ENCODE results near the gene CADPS.

Gene CADPS

DNA sequence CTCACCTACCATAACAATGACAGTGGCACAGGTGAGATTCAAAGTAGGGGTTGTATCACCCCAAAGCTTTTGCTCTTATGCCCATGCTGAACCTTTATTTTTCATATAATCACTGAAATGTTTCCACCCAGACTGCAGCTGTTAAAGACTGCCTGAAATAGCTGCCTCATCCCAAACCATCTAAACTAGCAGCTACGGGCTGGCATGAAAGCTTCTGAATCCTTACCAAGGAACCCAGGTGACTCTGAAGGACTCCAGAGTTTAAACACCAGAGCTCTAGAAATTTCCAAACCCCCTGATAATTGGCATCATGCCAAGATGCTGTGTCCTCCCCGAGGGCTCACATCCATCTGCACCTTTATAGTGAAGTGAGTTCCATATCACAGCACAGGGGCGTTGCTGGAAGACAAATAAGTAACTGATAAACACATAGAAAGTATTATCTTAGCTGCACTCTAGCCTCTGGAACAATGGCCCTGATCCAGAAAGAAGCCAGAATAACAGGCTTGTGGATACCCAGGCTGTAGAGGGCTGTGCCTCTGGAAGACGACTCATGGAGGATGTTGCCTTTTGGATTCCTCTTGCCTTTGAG is 238.9 kb downstream of the CADPS start:
- DNase-seq (ENCODE audit: low read depth, low spot score): no peak

DNA sequence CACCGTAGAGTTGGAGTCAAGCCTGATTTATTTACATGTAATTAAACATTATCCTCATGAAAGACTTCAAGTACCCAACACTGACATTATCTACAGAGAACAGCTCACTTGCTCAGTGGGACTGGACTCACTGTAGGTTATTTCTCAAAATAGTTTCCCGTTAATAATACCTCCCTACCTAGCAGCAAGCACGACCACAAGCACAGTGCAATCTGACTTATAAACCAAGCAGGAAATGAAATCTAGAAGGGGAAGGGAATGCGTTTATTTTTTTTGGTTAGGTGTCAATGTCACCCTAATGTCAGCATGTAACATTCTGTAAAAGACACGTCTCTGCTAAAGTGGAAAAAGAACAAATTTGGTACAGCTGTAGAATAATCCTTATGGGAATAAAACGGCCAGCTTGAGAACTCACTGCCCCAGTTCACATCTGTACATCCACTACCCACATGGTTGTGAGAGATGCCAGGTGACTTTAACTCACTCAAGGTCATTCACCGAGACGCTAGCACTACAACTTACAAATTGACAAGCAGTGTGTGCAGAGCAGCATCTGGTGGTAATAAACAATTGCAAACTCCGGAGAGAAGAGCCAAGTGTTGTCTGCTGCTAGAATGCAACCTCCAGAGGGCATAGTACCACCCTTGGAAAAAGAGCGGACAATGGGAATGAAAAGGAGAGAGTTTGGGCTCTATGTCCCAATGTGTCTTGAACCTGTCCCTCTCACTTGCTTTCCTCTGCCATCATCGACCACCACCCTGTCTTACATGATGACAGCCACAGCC is 242.5 kb downstream of the CADPS start:
- DNase-seq (ENCODE audit: low read depth, low spot score): no peak

DNA sequence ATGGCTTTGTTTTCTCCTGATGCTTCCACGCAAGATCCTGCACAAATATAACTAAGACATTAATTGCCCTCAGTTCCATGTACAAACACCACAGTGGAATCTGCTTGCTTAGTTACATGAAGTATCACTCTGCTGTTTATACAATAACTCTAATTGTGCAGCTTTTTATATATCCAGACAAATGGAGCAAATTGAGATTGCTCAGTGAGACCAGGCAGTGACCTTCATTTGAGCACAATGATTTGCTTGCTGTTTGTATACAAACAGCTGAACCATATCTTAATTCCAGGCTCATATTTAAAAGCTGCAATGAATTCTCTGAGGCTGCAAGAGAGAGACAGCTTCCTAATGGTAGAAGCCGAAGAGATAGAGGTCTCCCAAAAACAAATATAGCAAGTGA is 243.7 kb downstream of the CADPS start:
- no peak for DNase-seq (ENCODE audit: low read depth, low spot score)

DNA sequence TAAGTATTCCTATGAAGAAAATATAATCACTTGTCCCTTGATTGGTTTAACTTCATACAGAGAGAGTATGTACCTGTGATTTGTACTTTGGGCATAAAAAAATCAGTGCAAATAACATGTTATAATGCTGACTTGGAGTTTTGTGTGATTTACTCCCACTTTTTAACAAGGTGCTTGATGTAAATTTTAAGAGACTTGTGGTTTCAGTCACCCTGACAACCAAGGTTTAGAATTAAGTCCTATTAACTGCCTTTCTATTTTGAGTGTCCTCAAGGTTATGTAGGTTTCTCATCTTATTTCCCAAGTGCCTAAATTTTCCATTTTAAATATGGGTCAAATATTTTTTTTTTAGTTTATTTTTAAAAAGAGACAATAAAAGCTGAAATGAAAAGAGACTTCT is 244.6 kb downstream of the CADPS start:
- no peak for DNase-seq (ENCODE audit: low read depth, low spot score)

DNA sequence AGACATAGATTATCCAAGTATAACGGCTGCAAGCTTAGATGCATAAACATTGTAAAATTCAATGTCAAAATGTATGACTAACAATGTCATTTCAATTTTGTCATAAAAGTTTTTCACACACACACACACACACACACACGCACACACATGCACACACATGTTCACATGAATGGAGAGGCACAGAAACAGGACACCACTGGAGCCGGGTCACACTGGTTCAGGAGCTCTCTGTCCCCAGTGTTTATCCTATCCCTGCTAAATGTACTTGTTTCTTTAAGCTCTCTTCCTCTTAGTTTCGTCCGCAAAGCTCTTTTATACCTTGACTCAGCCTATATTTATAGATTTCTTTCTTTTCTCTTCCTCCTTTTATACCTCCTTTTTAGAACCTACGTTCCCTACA is 249.9 kb downstream of the CADPS start:
- DNase-seq (ENCODE audit: low read depth, low spot score): no peak

DNA sequence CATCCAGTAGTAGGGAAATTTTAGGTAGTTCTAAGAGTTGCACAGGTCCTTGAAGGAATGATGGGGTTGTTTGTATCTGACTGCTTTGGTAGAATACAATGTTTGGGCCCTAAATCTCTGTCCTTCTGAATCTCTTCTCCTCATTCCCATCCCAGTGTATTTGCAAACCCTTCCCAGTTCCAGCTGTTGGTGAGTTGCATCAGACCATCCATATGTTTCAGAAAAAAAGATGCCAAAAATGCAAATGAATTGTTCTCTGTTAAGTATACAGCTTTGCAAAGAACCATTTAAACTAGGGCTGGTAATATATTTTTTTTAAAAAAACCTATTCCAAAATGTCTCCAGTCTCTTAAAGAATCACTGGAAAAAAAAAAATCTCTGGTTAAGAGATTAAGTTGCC is 251.0 kb downstream of the CADPS start:
- DNase-seq (ENCODE audit: low read depth, low spot score): no peak

DNA sequence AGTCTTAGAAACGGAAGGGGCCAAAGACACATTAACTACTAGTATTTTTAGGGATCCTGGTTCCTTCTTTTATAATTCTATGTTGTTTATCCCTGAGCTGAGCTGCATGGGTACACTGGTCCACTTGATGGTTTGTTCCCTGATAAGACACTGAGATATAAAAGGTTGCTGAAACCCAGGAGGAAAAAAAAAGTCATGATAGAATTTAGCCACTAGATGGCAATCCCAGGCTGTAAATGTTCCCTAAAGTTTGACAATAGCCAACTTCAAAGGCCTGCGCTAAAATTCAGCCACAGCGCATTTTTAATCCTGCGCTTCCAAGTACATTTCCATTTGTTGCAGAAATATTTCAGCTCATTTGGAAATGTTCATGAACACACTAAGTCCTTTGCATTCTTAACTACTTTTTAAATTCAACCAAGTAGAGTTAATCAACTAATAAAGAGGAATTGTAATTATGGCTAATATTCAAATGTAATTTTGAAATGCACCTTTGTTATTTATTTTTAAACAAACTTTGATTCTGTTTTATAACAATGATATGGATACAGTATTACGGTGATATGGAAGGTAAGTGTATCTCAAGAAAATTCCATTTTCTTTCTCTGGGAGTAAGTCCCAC is 252.6 kb downstream of the CADPS start:
- DNase-seq (ENCODE audit: low read depth, low spot score): peak; percentile 41

DNA sequence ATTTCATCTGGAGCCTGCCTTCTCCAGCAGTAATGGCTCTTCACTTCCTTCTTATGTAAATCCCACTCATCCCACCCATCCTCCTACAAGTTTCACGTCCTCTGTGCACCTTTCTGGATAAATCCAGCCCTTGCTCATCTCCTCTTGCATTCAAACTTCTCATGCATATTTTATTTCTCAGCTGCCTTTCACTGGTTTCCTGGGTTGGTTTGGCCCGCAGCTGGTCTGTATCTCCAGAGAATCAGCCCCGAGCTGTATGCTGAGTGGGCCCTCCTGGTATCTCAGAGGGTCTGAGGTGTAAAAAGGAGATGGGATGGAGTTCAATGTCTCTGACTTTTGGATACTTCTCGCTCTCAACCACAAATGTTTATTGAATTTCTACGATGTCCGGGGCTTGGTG is 253.3 kb downstream of the CADPS start:
- no peak for DNase-seq (ENCODE audit: low read depth, low spot score)

DNA sequence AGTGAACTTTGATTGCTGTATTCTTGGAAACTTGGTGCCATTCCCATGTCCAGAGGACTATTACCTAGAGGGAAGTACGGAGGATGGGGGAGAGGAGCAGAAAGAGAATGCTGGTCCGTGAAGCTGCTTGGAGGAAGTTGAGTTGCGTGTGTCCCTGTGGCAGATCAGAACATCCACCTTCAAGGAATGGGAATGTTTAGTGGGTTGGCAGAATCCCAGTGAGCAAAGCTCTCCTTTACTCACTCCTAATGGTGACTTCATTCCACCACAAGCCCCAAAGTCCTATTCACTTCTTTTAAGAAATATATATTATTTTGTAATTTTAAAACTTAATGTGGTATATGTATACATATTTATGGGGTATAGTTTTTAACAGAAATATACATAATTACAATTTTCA is 254.0 kb downstream of the CADPS start:
- no peak for DNase-seq (ENCODE audit: low read depth, low spot score)

DNA sequence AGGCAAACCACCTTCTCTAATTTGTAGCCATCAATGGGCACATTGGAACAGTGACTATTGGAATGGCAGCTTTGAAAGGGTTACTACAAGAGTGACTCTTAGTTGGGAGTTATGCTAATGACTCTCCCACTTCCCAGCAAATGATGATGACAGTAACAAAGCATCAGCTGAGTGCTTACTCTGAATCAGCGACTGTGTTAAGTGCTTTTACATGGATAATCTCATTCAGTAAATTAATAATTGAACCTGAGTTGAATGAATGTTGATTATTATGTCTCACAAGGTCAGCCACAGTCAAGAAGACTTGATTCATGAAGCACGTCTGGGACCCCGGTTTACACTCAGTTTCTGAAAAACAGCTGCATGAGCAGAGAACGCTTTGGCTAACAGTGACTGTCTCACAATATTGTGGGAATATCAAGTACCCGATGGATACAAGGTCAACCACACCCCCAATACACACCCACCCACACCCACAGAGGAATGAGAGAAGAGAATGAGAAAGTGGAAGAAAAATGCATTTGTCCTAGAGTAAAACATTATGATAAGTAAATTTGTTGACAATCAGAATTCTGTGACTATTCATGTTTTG is 259.9 kb downstream of the CADPS start:
- no peak for DNase-seq (ENCODE audit: low read depth, low spot score)

DNA sequence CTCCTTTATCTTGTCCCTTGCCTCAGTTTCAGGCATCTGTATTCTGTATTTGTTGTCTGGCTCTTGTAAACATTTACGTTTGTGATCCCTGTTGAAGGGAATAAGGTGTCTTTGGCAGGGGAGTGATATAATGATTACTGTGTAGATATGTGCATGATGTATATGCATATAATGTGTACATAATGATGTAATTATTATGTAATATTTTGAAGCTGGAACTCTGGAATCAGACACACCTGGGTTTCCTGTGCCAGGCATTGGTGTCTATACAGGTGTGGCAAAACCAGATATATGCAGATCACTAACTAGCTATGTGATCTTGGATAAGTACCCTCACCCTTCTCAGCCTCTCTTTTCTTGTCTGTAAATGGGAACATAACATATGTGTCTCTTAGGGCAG is 260.7 kb downstream of the CADPS start:
- DNase-seq (ENCODE audit: low read depth, low spot score): no peak

DNA sequence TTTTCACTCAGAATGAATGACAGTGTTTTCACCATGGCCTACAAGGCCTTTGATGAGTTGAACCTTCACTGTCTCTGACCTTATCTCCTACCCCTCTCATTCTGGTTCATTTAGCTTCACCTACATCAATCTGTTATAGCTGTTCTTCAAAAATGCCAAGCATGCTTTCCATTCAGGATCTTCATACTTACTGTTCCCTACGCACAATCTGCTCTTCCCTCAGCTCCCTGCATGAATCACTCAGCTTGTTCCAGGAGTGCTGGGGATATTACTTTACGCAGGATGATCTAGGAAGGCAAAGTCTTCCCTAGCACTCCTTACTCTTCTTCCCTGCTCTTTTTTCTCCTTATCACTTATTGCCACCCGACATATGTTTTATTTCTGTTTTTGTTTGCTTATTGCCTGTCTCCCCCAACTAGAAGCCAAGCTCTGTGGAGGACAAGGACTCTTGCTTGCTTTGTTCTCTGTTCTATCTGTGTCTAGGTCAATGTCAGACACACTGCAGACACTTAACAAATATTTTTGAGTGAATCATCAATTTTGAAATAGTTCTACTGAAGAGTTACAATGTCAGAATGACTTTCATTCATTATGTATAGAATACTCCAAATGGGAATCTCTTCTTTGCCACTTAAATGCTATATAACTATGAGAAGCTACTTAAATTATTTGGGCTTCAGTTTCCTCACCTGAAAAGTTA is 263.5 kb downstream of the CADPS start:
- DNase-seq (ENCODE audit: low read depth, low spot score): no peak

DNA sequence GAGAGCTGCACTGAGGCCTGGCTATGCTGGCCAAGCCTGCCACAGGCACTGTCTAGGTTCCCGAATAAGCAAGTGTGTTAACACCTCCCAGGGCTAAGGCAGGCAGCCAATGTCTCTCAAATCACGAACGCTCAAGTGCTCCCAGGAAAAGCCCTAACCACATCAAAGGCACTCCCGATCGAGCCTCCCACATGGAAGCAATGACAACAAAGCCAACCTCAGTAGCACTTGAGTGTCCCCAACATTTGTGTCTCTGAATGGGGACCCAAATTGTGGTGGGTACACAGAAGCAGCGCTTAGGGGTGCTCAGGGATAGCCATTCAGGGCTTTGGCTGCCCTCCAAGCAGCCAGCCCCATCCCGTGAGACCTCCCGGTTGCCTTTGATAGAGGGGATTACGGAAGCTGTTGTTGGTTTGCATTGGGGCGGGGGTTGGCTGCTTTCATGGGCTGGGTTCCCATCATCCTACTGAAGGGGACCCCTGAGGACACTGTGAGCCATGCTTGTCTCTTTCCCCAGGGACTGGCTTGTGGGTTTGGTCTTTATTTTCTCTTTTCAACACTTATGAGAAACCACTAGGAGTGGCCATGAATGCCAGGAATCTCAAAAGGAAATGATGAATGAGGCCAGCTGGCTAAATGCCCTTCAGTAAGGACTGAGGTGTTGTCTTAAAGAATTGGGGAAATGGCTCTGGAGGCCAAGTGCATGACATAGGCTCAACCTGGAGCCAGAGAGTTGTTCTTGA is 267.8 kb downstream of the CADPS start:
- no peak for DNase-seq (ENCODE audit: low read depth, low spot score)

DNA sequence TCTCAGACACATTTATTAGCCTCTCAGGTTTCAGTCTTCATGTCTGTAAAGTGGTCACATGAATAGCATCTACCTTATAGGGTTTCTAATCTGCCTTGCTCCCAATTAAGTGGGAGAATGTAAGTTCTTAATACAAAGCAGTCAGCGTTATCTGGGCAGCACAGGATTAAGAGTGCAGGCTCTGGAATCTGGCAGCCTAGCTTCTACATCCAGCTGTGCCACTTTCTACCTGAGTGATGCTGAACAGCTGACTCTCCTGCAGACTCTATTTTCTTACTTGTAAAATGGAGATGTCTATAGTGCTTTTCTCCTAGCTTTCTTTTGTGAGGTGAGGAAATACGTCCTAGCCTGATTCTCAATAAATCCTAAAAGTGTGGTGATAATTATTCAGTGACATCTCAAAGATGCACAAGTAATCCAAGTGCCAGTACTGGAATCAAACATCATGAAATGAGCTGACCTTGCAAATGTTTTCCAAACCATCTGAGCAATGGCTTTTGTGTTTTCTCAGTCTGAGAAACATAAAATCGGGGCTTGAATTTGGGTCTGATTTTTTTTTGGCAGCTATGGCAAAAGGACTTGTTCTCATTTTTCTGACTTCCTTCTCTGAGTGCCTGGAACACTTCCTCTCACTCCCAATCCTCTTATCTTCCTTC is 269.7 kb downstream of the CADPS start:
- no peak for DNase-seq (ENCODE audit: low read depth, low spot score)

DNA sequence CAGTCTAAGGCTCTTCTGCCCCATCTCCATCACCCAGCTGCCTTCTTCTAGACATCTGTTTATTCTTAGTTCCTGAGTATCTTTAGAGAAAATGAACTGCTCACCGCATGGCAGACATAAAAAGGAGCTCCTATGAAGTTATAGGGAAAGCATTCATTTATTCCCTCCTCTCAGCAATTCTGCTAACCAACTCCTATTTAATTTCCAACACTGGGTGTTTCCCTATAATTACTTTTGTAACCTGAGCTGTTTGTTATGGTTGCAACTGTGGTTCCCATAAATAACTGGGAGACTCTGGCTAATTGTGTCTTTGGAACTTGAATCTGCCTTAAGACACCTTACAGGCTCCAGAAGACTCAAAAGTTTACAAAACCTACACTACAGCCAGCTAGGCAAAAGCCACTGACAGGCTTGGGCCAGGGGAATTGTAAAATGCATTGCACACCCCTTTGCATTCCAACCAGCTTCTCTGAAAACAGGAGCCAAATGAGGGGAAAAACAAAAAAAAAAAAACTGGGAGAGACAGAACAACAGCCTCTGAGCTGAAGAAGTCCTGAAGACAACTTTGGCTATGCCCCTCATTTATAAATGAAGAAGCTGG is 270.4 kb downstream of the CADPS start:
- DNase-seq (ENCODE audit: low read depth, low spot score): no peak

DNA sequence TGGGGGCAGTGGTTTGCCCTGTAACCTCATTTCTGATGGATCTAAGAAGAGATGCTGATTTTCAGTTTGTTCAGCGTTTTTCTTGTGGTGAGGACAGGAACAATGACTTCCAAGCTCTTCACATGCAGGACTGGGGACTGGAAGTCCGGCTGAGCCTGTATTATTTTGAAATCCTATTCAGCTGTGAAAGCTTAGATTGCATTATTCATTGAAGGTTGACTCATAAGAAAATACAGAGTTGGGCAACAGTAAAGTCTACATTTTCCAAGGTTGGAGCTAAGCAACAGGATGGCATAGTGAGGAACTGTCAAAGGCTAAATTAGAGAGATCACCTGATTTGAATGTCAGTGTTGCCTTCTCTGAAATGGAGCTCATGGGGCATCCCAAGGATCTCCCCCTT is 270.9 kb downstream of the CADPS start:
- DNase-seq (ENCODE audit: low read depth, low spot score): no peak

DNA sequence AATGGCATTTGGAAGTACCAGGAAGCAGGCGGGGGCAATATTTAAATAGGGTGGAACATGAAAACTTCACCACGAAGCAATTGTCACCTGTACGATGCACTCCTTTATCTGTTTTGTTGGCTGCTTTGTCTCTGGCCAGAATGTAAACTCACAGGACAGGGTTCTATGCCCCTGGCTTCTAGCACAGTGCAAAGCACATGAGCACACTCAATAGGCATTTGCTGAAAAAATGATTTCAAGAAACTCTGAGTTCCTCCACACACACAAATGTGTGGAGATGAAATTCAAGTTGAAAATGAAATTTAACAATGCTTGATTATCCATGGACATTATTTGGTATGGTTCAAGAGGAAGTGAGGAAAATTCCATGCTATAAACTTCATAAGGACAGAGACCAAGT is 272.2 kb downstream of the CADPS start:
- DNase-seq (ENCODE audit: low read depth, low spot score): no peak

DNA sequence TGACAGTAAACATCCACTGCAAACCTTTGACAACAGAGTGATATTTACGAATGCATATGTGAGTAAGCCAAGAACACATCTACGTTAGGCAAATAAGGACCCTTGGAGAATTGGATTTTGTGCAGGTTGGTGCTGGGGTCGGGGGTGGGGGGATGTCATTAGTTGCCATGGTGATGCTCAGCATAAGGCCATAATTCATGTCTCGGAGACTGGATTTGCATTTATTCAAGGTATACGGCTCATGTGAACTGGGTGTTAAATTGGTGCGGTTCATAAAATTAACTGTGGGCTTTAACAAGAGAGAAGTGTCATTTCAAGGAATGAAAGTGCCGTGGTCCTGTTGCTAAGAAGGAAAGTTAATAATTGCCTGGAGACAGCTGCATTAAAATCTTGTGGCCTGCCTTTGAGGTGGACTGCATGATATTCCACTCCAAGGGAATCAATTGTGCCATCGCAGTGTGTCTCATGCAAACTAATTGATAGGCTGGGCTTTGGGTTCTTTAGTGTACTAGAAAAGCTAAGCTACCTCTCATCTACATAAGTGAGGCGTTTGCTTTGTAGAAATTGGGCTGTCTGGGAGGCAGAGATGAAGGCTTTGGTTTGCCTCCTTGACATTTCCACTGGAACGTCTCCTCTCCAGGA is 273.0 kb downstream of the CADPS start:
- DNase-seq (ENCODE audit: low read depth, low spot score): no peak

DNA sequence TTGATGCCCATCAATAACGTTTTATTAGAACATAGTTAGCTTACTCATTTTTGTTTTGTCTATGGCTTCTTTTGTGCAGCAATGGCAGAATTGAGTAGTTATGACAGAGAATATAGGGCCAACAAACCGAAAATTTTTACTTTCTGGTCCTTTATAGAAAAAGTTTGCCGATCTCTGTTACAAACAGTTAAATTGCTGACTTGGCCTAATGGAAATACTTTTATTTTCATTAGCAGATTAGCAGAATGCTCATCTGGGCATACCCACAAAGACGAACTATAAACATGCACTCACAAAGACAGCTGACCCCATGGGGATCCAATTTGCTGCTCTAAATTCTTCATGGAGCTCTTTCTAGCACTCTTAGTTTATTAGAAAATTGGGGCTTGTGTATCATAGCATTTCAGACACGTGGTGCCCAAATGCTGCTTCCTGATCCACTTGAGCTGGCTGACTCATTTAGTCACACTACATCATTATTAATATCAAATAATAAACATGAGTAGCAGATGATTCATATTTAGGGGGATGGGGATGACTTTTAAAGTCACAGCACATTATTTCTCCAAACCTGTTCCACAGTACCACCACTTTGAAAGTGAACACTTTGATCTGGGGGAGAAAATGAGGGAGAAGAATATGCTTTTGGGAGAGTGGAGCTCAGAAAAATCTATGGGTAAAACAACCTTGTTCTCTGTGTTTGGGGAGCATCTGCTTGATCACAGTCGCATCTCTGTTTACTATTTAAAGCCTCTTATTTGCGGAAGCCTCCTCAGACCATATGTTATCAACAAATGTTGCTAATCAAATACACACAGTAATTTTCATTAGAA is 273.8 kb downstream of the CADPS start:
- no peak for DNase-seq (ENCODE audit: low read depth, low spot score)

Measured in ELF-1 (cell line).